NCI-H1417 (cell line): ENCODE data around the gene FEN1.

Experiments used
- DNase-seq, 3 experiments: peaks; one replicate each; lab custom pipeline; 2025; lab: John Stamatoyannopoulos, UW

Gene FEN1

GRCh38 chr11:61792310-61793082 is at the start of gene FEN1, which contains the start of gene TMEM258:
FEN1 (plus strand) TSS chr11:61792911; CDS start chr11:61795362, 2,451 bp downstream.
TMEM258 (minus strand) TSS chr11:61792599; CDS start chr11:61792558, 41 bp downstream.
- DNase-seq: peak; percentile 90 to 98 (median 98)

GRCh38 chr11:61743486-61744095 is 49.1 kb upstream of the FEN1 start:
- DNase-seq: no peak

GRCh38 chr11:61744181-61744580 is 48.5 kb upstream of the FEN1 start:
- no peak for DNase-seq

GRCh38 chr11:61744609-61745156 is 48.0 kb upstream of the FEN1 start:
- peak in 1 of 3 experiments; percentile 48 for DNase-seq

GRCh38 chr11:61745781-61746441 is 46.8 kb upstream of the FEN1 start:
- peak in 1 of 3 experiments; percentile 14 for DNase-seq

GRCh38 chr11:61746442-61747191 is 46.1 kb upstream of the FEN1 start:
- no peak for DNase-seq

GRCh38 chr11:61747192-61747966 is 45.3 kb upstream of the FEN1 start:
- DNase-seq: peak; percentile 12 to 51 (median 27)

GRCh38 chr11:61747967-61748285 is 44.8 kb upstream of the FEN1 start:
- DNase-seq: no peak

GRCh38 chr11:61749591-61750217 is 43.0 kb upstream of the FEN1 start:
- DNase-seq: no peak

- no peak for DNase-seq
These were observed 42.0 kb upstream of the FEN1 start for GRCh38 chr11:61750631-61751273.

- DNase-seq: no peak
These were observed 41.3 kb upstream of the FEN1 start for GRCh38 chr11:61751384-61751783.

- DNase-seq: peak in 2 of 3 experiments; percentile 19 to 27
These were observed 40.4 kb upstream of the FEN1 start, which contains the start of gene MYRF for GRCh38 chr11:61752117-61752924. MYRF (plus strand) TSS chr11:61752636; CDS start chr11:61752745, 109 bp downstream.

- no peak for DNase-seq
These were observed 39.7 kb upstream of the FEN1 start for GRCh38 chr11:61752925-61753521.

GRCh38 chr11:61753672-61754071 is 39.0 kb upstream of the FEN1 start:
- no peak for DNase-seq

- DNase-seq: no peak
These were observed 37.9 kb upstream of the FEN1 start for GRCh38 chr11:61754534-61755482.

GRCh38 chr11:61756147-61756451 is 36.6 kb upstream of the FEN1 start:
- DNase-seq: no peak

GRCh38 chr11:61756452-61757212 is 36.1 kb upstream of the FEN1 start:
- DNase-seq: no peak
